Prostate gland (tissue), 2 donors: ENCODE results near the gene SYNE1. TPM values are rescaled to one million over a fixed set of nuclear protein-coding genes. Genes with fewer than 3 reads are reported as not detected.

Source experiments
- DNase-seq: peaks from one replicate; pipeline ENCODE4 v3.0.0-alpha.2; 2019; ENCODE audit warnings: low spot score
- H3K27ac ChIP-seq, 2 donors: fragments of 200-600 bp; sonication (generic); 2 replicates each; pipeline ENCODE4 v1.5.1; 2017 to 2019
- H3K27me3 ChIP-seq: fragments of 200-600 bp; sonication (generic); replicated peaks from 2 replicates; pipeline ENCODE4 v1.5.1; 2019; ENCODE audit not compliant: insufficient read depth
- H3K36me3 ChIP-seq, 2 donors: fragments of 200-600 bp; sonication (generic); 1 replicate in 1 of 2; 2 replicates in 1 of 2; pipeline versions ENCODE4 v1.5.1 to v1.8.1; 2017 to 2019
- H3K4me1 ChIP-seq: fragments of 200-600 bp; sonication (generic); replicated peaks from 2 replicates; pipeline ENCODE4 v1.5.1; 2019
- H3K4me3 ChIP-seq, 2 donors: fragments of 200-600 bp; sonication (generic); 2 replicates each; pipeline ENCODE4 v1.5.1; 2017 to 2019
- H3K9me3 ChIP-seq: fragments of 200-600 bp; sonication (generic); 2 replicates; pipeline ENCODE4 v1.5.1; 2017
- CTCF ChIP-seq, 4 experiments: fragments of 200-600 bp in 2 of 4; fragments of 450-650 bp in 2 of 4; sonication (generic) in 2 of 4; IDR thresholded peaks; 1 replicate in 3 of 4; 2 replicates in 1 of 4; pipeline ENCODE4 v1.5.1; 2016 to 2019; ENCODE audit warnings: antibody characterized with exemption in 4 of 4, mild to moderate bottlenecking in 2 of 4, moderate library complexity in 2 of 4
- POLR2A ChIP-seq: fragments of 450-650 bp; IDR thresholded peaks from one replicate; pipeline ENCODE4 v1.6.1; 2016; ENCODE audit warnings: antibody characterized with exemption, mild to moderate bottlenecking
- POLR2AphosphoS5 ChIP-seq: sonication (generic); formaldehyde crosslinking; IDR thresholded peaks from one replicate; pipeline ENCODE4 v1.6.1; 2017; ENCODE audit warnings: antibody characterized with exemption
- WGBS: methylation state at CpG from one replicate; pipeline ENCODE4 v1.1.5; 2018; 5-methylcytosine and 5-hydroxymethylcytosine counted together
- intact Hi-C: fragments of 100-400 bp; cut with DNase I; formaldehyde crosslinking; loops from one replicate; pipeline ENCODE4 v1.14.2; 2022
- total RNA-seq, 2 donors: library from RNA; depleted of rRNA; stranded (reverse); fragments of >200 nt; gene quantifications; one replicate each; pipeline ENCODE4 v1.1.0, GENCODE V29; 2016

SYNE1 gene
- total RNA-seq, 2 donors from 2014 or later: 36.5 to 154 TPM

- Histone ChIP-seq H3K4me3 (no peak overlapping the region), H3K9me3 (no peaks in the 10 kb centered on the region), H3K4me1 (no peaks in the 10 kb centered on the region), H3K27me3 (no peaks in the 10 kb centered on the region), H3K27ac (no peak overlapping the region), H3K36me3 (no peaks in the 10 kb centered on the region)
- DNase-seq: no peak
- intact Hi-C loops: no loop called here
- WGBS: 85% methylated on average over 5 of the region's 5 CpGs
- TF ChIP-seq POLR2A: no peak
- no peak for TF ChIP-seq POLR2AphosphoS5
- no peak for TF ChIP-seq CTCF (IDR thresholded peaks at IDR 0.05)
Observed at GRCh38 chr6:152399399-152399798, 237.8 kb downstream of the SYNE1 start.

GRCh38 chr6:152398993-152399392 lies 238.2 kb downstream of the SYNE1 start:
- no peaks in the 10 kb centered on the region for H3K27me3 ChIP-seq
- H3K27ac ChIP-seq: no peak overlapping the region
- no peaks in the 10 kb centered on the region for H3K36me3 ChIP-seq
- no peak overlapping the region for H3K4me3 ChIP-seq
- no peaks in the 10 kb centered on the region for H3K4me1 ChIP-seq
- DNase-seq: no peak
- TF ChIP-seq POLR2A: no peak
- TF ChIP-seq CTCF (IDR thresholded peaks at IDR 0.05): no peak
- TF ChIP-seq POLR2AphosphoS5: no peak
- H3K9me3 ChIP-seq: no peaks in the 10 kb centered on the region
- intact Hi-C loops: no loop called here

- no peak overlapping the region for H3K4me3 ChIP-seq
- no peaks in the 10 kb centered on the region for H3K27me3 ChIP-seq
- no peak overlapping the region for H3K27ac ChIP-seq
- no peak for DNase-seq
- no peaks in the 10 kb centered on the region for H3K4me1 ChIP-seq
- WGBS: 79% methylated on average over 3 of the region's 3 CpGs
- TF ChIP-seq POLR2A (no peak), CTCF (IDR thresholded peaks at IDR 0.05) (no peak), POLR2AphosphoS5 (no peak)
- H3K9me3 ChIP-seq: no peaks in the 10 kb centered on the region
- intact Hi-C loops: no loop called here
- no peaks in the 10 kb centered on the region for H3K36me3 ChIP-seq
Observed at GRCh38 chr6:152398316-152398715, 238.8 kb downstream of the SYNE1 start.

GRCh38 chr6:152394303-152394702 lies 242.9 kb downstream of the SYNE1 start:
- TF ChIP-seq POLR2A (no peak), CTCF (IDR thresholded peaks at IDR 0.05) (no peak)
- Histone ChIP-seq H3K9me3 (no peaks in the 10 kb centered on the region), H3K36me3 (no peaks in the 10 kb centered on the region), H3K4me1 (no peaks in the 10 kb centered on the region), H3K27me3 (no peaks in the 10 kb centered on the region), H3K4me3 (no peak overlapping the region), H3K27ac (no peak overlapping the region)
- no peak for DNase-seq
- WGBS: 41% methylated on average over 1 of the region's 1 CpG
- intact Hi-C loops: no loop called here

- TF ChIP-seq POLR2AphosphoS5: no peak
- no peak for TF ChIP-seq CTCF (IDR thresholded peaks at IDR 0.05)
- TF ChIP-seq POLR2A: no peak
- Histone ChIP-seq H3K27me3 (no peaks in the 10 kb centered on the region), H3K27ac (no peak overlapping the region)
Observed at GRCh38 chr6:152391179-152391880, 245.8 kb downstream of the SYNE1 start.

More at GRCh38 chr6:152391179-152391880, 245.8 kb downstream of the SYNE1 start:
- intact Hi-C loops: no loop called here
- Histone ChIP-seq H3K4me1 (no peaks in the 10 kb centered on the region), H3K9me3 (no peaks in the 10 kb centered on the region), H3K36me3 (no peaks in the 10 kb centered on the region), H3K4me3 (no peak overlapping the region)
- no peak for DNase-seq
- 88% methylated on average over 6 of the region's 6 CpGs for WGBS
